OCI-LY3 (cell line): ENCODE measurements around the gene GRP.

ENCODE experiments used
- CTCF ChIP-seq: fragments of 200-600, 300-600 bp; sonication (generic); IDR thresholded peaks from 2 replicates; pipeline ENCODE4 v1.5.1; 2014; ENCODE audit warnings: antibody characterized with exemption, low read length, low read depth
- EZH2phosphoT487 ChIP-seq: fragments of 200-600 bp; shearing (Covaris generic); IDR thresholded peaks from 2 replicates; pipeline ENCODE4 v1.6.1; 2018; ENCODE audit warnings: antibody characterized with exemption, mixed run types, low read depth

GRCh38 chr18:59265246-59265973 lies 45.5 kb downstream of the GRP start:
- TF ChIP-seq CTCF (no peak), EZH2phosphoT487 (no peak)
